ENCODE data around the gene GALNT16. TPM values are rescaled to one million over a fixed set of nuclear protein-coding genes. Genes with fewer than 3 reads are reported as not detected.

The GALNT16 gene
- total RNA-seq, 1 donor from 2014 or later, result 6.2 TPM

DNA sequence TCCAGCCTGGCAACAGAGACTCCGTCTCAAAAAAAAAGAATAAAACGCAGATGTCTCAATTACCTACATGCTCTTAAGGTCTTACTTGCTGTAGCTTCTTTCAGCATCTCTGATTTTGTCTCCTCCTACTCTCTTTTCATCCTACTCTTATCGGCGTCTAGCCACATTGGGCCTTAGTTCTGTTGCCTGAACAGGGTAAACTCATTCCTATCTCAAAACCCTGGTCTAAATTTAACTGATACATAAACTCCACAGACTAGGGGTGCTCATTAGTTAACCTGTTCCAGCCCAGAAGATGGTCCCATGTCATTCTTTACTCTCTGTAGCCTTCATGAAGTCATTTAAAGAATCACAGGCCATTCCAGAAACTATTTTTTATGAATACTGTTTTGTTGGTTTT lies 35.0 kb upstream of the GALNT16 start:
- H4K20me1 ChIP-seq (ENCODE audit: insufficient read depth, low read length), result no peaks in the 10 kb centered on the region
- DNase-seq (ENCODE audit: low read depth) (no peak), FAIRE-seq (no peak)
- H3K36me3 ChIP-seq (ENCODE audit: insufficient read depth, low read length), result peaks cover 2% of the 10 kb centered on the region
- no peak for TF ChIP-seq EZH2 (IDR thresholded peaks at IDR 0.05; ENCODE audit: insufficient read depth, low read length)
- TF ChIP-seq, protein P1, sequence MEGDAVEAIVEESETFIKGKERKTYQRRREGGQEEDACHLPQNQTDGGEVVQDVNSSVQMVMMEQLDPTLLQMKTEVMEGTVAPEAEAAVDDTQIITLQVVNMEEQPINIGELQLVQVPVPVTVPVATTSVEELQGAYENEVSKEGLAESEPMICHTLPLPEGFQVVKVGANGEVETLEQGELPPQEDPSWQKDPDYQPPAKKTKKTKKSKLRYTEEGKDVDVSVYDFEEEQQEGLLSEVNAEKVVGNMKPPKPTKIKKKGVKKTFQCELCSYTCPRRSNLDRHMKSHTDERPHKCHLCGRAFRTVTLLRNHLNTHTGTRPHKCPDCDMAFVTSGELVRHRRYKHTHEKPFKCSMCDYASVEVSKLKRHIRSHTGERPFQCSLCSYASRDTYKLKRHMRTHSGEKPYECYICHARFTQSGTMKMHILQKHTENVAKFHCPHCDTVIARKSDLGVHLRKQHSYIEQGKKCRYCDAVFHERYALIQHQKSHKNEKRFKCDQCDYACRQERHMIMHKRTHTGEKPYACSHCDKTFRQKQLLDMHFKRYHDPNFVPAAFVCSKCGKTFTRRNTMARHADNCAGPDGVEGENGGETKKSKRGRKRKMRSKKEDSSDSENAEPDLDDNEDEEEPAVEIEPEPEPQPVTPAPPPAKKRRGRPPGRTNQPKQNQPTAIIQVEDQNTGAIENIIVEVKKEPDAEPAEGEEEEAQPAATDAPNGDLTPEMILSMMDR (IDR thresholded peaks at IDR 0.05; ENCODE audit: insufficient read depth, low read depth, low read length), result no peak
- H2AFZ ChIP-seq (ENCODE audit: low read depth, low read length), result no peak overlapping the region
- H3K4me1 Mint-ChIP-seq (ENCODE audit: low read depth, unreplicated experiment), result no peaks in the 10 kb centered on the region
- peaks cover 10% of the 10 kb centered on the region for H3K36me3 Mint-ChIP-seq (ENCODE audit: low read depth, unreplicated experiment)
- no peaks in the 10 kb centered on the region for H3K4me1 ChIP-seq (ENCODE audit: insufficient read depth, low read length)
- no peak overlapping the region for H3K4me3 ChIP-seq (ENCODE audit: insufficient read depth, low read depth, low read length)
- no peaks in the 10 kb centered on the region for H3K27me3 ChIP-seq (ENCODE audit: insufficient read depth, low read length)
- no peaks in the 10 kb centered on the region for H3K9me3 ChIP-seq (ENCODE audit: insufficient read depth, low read depth, low read length)
- no peak overlapping the region for H3K27ac ChIP-seq (ENCODE audit: low read depth, low read length)
- no peaks in the 10 kb centered on the region for H3K79me2 ChIP-seq (ENCODE audit: insufficient read depth, low read length)
- no peaks in the 10 kb centered on the region for H3K9me3 Mint-ChIP-seq (ENCODE audit: unreplicated experiment)
- H3K27me3 Mint-ChIP-seq (ENCODE audit: low read depth, unreplicated experiment), result no peaks in the 10 kb centered on the region
- no peak overlapping the region for H3K4me3 Mint-ChIP-seq (ENCODE audit: unreplicated experiment)
- no peak overlapping the region for H3K27ac Mint-ChIP-seq (ENCODE audit: unreplicated experiment)
- no peak overlapping the region for H3K4me2 ChIP-seq (ENCODE audit: low read length)
- no peak overlapping the region for H3K9ac ChIP-seq (ENCODE audit: low read length)

DNA sequence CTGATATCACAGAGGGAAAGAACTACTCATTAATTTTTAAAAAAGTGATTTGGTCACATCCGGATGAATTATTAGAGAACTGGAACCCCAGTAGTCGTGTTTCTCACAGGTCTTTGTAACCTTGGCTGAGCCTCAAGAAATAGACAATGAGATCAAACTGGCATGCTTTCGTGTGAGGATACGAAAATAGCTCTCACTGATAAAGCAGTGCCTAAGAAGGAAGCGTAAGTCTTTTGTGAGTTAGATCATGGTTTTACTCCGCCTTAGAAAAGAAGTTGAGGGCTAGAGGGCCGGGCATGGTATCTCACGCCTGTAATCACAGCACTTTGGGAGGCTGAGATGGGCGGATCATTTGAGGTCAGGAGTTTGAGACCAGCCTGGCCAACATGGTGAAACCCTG lies 33.8 kb upstream of the GALNT16 start:
- H3K36me3 Mint-ChIP-seq (ENCODE audit: low read depth, unreplicated experiment), result peaks cover 10% of the 10 kb centered on the region
- Histone ChIP-seq H3K9ac (ENCODE audit: low read length) (no peak overlapping the region), H3K9me3 (ENCODE audit: insufficient read depth, low read depth, low read length) (no peaks in the 10 kb centered on the region), H3K4me1 (ENCODE audit: insufficient read depth, low read length) (no peaks in the 10 kb centered on the region), H3K27me3 (ENCODE audit: insufficient read depth, low read length) (no peaks in the 10 kb centered on the region), H3K4me3 (ENCODE audit: insufficient read depth, low read depth, low read length) (no peak overlapping the region), H3K79me2 (ENCODE audit: insufficient read depth, low read length) (no peaks in the 10 kb centered on the region), H2AFZ (ENCODE audit: low read depth, low read length) (no peak overlapping the region), H3K36me3 (ENCODE audit: insufficient read depth, low read length) (peaks cover 2% of the 10 kb centered on the region), H4K20me1 (ENCODE audit: insufficient read depth, low read length) (no peaks in the 10 kb centered on the region), H3K27ac (ENCODE audit: low read depth, low read length) (no peak overlapping the region), H3K4me2 (ENCODE audit: low read length) (no peak overlapping the region)
- no peak for TF ChIP-seq EZH2 (IDR thresholded peaks at IDR 0.05; ENCODE audit: insufficient read depth, low read length)
- TF ChIP-seq, protein P1 (IDR thresholded peaks at IDR 0.05; ENCODE audit: insufficient read depth, low read depth, low read length), result no peak
- DNase-seq (ENCODE audit: low read depth), result peak; percentile 30
- H3K27me3 Mint-ChIP-seq (ENCODE audit: low read depth, unreplicated experiment), result no peaks in the 10 kb centered on the region
- H3K9me3 Mint-ChIP-seq (ENCODE audit: unreplicated experiment), result no peaks in the 10 kb centered on the region
- H3K27ac Mint-ChIP-seq (ENCODE audit: unreplicated experiment), result no peak overlapping the region
- FAIRE-seq, result no peak
- no peaks in the 10 kb centered on the region for H3K4me1 Mint-ChIP-seq (ENCODE audit: low read depth, unreplicated experiment)
- no peak overlapping the region for H3K4me3 Mint-ChIP-seq (ENCODE audit: unreplicated experiment)

DNA sequence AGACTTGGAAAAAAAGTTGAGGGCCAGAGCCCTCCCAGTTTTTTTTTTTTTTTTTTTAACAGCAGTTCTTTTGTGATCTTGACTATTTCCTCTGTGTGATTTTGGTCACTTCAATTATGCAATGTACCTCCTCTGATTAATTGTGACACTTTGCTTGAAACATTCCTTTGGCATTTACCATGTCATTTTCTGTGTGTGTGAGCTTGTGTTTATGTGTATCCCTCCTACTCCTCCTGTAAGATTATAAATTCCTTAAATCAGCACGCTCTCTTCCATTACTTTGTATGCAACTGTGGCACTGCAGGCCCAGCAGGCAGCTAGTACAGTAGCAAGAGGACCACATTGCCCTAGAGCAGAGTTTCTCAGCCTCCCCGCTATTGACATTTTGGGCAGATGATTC lies 33.2 kb upstream of the GALNT16 start:
- H3K9me3 Mint-ChIP-seq (ENCODE audit: unreplicated experiment), result no peaks in the 10 kb centered on the region

More for the DNA sequence above, 33.2 kb upstream of the GALNT16 start:
- Histone ChIP-seq H3K4me3 (ENCODE audit: insufficient read depth, low read depth, low read length) (no peak overlapping the region), H3K9me3 (ENCODE audit: insufficient read depth, low read depth, low read length) (no peaks in the 10 kb centered on the region), H3K79me2 (ENCODE audit: insufficient read depth, low read length) (no peaks in the 10 kb centered on the region), H3K36me3 (ENCODE audit: insufficient read depth, low read length) (peaks cover 5% of the 10 kb centered on the region), H3K4me1 (ENCODE audit: insufficient read depth, low read length) (no peaks in the 10 kb centered on the region), H2AFZ (ENCODE audit: low read depth, low read length) (no peak overlapping the region), H3K4me2 (ENCODE audit: low read length) (no peak overlapping the region), H3K27ac (ENCODE audit: low read depth, low read length) (no peak overlapping the region), H3K27me3 (ENCODE audit: insufficient read depth, low read length) (no peaks in the 10 kb centered on the region), H4K20me1 (ENCODE audit: insufficient read depth, low read length) (no peaks in the 10 kb centered on the region), H3K9ac (ENCODE audit: low read length) (no peak overlapping the region)
- peaks cover 12% of the 10 kb centered on the region for H3K36me3 Mint-ChIP-seq (ENCODE audit: low read depth, unreplicated experiment)
- no peaks in the 10 kb centered on the region for H3K4me1 Mint-ChIP-seq (ENCODE audit: low read depth, unreplicated experiment)
- no peak overlapping the region for H3K27ac Mint-ChIP-seq (ENCODE audit: unreplicated experiment)
- DNase-seq (ENCODE audit: low read depth) (peak; percentile 19), FAIRE-seq (no peak)
- no peaks in the 10 kb centered on the region for H3K27me3 Mint-ChIP-seq (ENCODE audit: low read depth, unreplicated experiment)
- TF ChIP-seq, protein P1 (IDR thresholded peaks at IDR 0.05; ENCODE audit: insufficient read depth, low read depth, low read length), result no peak
- no peak for TF ChIP-seq EZH2 (IDR thresholded peaks at IDR 0.05; ENCODE audit: insufficient read depth, low read length)
- H3K4me3 Mint-ChIP-seq (ENCODE audit: unreplicated experiment), result no peak overlapping the region

All from astrocyte (in vitro differentiated cells and primary cell).